Body of pancreas (tissue), 4 donors: ENCODE data around the gene KRT73. TPM values are rescaled to one million over a fixed set of nuclear protein-coding genes. Genes with fewer than 3 reads are reported as not detected.

ENCODE experiments used
- ATAC-seq: fragments of 150-250 bp; one replicate; pipeline ENCODE4 v1.9.1; 2016
- DNase-seq, 4 donors: peaks; one replicate each; pipeline ENCODE4 v3.0.0-alpha.2; 2019
- H3K27ac ChIP-seq, 4 donors: fragments of 200-600 bp; sonication (generic); 1 replicate in 3 of 4; 2 replicates in 1 of 4; pipeline versions ENCODE4 v1.5.1 to v1.6.1; 2016 to 2019; ENCODE audit warnings: mild to moderate bottlenecking in 1 of 4, mixed read lengths in 1 of 4, moderate library complexity in 1 of 4
- H3K27me3 ChIP-seq, 2 donors: fragments of 200-600 bp; sonication (generic); one replicate each; pipeline ENCODE4 v1.6.0; 2016; ENCODE audit warnings: mild to moderate bottlenecking in 1 of 2
- H3K36me3 ChIP-seq, 2 donors: fragments of 200-600 bp; sonication (generic); replicated peaks in 1 of 2; 2 replicates each; pipeline ENCODE4 v1.5.1; 2016; ENCODE audit warnings: low read depth in 2 of 2; ENCODE audit not compliant: insufficient read depth in 1 of 2
- H3K4me1 ChIP-seq: fragments of 200-600 bp; sonication (generic); one replicate; pipeline ENCODE4 v1.6.0; 2016
- H3K4me3 ChIP-seq, 2 donors: fragments of 200-600 bp; sonication (generic); 1 replicate in 1 of 2; 2 replicates in 1 of 2; pipeline ENCODE4 v1.5.1; 2016 to 2019
- H3K9me3 ChIP-seq, 3 donors: fragments of 200-600 bp; sonication (generic); 1 replicate in 2 of 3; 2 replicates in 1 of 3; pipeline ENCODE4 v1.5.1; 2016
- CTCF ChIP-seq, 7 experiments: fragments of 450-650 bp in 4 of 7; fragments of 200-600 bp in 3 of 7; sonication (generic) in 3 of 7; IDR thresholded peaks; one replicate each; pipeline ENCODE4 v1.5.1; 2016 to 2019; ENCODE audit warnings: antibody characterized with exemption in 7 of 7
- POLR2A ChIP-seq, 3 donors: fragments of 450-650 bp; IDR thresholded peaks; one replicate each; pipeline ENCODE4 v1.6.1; 2016; ENCODE audit warnings: antibody characterized with exemption in 3 of 3, mild to moderate bottlenecking in 2 of 3
- WGBS, 2 donors: methylation state at CpG; one replicate each; pipeline ENCODE4 v1.1.5; 2017; 5-methylcytosine and 5-hydroxymethylcytosine counted together
- intact Hi-C: fragments of 100-400 bp; cut with DNase I; formaldehyde crosslinking; loops from one replicate; pipeline ENCODE4 v1.15.1; 2023
- total RNA-seq, 2 donors: library from RNA; depleted of rRNA; stranded (reverse); fragments of >200 nt; gene quantifications; one replicate each; pipeline ENCODE4 v1.1.0, GENCODE V29; 2016

Gene KRT73
- total RNA-seq, 2 donors from 2014 or later: 1.3 TPM; not detected in 1

- Histone ChIP-seq H3K4me3 (no peak overlapping the region), H3K36me3 (no peaks in the 10 kb centered on the region), H3K9me3 (no peaks in the 10 kb centered on the region), H3K27me3 (no peaks in the 10 kb centered on the region), H3K4me1 (no peaks in the 10 kb centered on the region), H3K27ac (no peak overlapping the region)
- DNase-seq (no peak), ATAC-seq (no peak)
- TF ChIP-seq POLR2A (IDR thresholded peaks at IDR 0.05): no peak
- 74 to 85% methylated on average over 8 to 9 of the region's 9 CpGs for WGBS, 2 donors
- intact Hi-C loops: no loop called here
Observed at GRCh38 chr12:52575256-52575655, 43.1 kb downstream of the KRT73 start.

DNA sequence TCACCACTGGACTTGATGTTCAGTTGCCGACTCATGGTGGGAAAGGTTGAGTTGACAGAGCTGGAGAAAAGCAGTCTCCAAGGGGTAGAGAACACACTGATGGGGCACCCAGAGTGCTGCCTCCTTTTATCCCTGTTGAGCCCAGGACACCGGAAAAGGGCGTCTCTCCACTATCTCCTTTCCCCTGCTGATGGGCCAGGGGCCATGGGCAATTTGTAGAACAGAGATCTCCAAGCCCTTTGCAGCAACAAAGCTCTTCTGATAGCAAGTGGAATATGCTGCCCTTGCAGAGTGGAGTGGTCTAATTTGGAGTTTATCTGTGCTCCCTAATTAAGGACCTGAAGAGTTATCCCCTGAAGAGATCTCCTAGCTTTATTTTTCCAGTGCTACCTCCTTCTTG is 44.6 kb downstream of the KRT73 start, which contains the start of gene KRT74:
KRT74 (minus strand) TSS at position 101 of the 400 bp plus-strand sequence; CDS start at position 35, 66 bp downstream.
- TF ChIP-seq CTCF (IDR thresholded peaks at IDR 0.05): no peak
- TF ChIP-seq POLR2A (IDR thresholded peaks at IDR 0.05): no peak
- ATAC-seq: no peak
- Histone ChIP-seq H3K27ac (no peak within 1 kb of the TSS), H3K4me1 (no peaks in the 10 kb centered on the region), H3K36me3 (no peaks in the 10 kb centered on the region), H3K9me3 (no peaks in the 10 kb centered on the region), H3K27me3 (no peaks in the 10 kb centered on the region), H3K4me3 (no peak within 1 kb of the TSS)
- DNase-seq: no peak
- 76 to 86% methylated on average over 3 of the region's 3 CpGs for WGBS, 2 donors
- intact Hi-C loops: no loop called here

GRCh38 chr12:52573306-52573705 is 45.1 kb downstream of the KRT73 start:
- Histone ChIP-seq H3K4me1 (no peaks in the 10 kb centered on the region), H3K27me3 (no peaks in the 10 kb centered on the region), H3K36me3 (no peaks in the 10 kb centered on the region), H3K9me3 (no peaks in the 10 kb centered on the region), H3K4me3 (no peak overlapping the region), H3K27ac (no peak overlapping the region)
- DNase-seq: no peak
- intact Hi-C loops: no loop called here
- no peak for ATAC-seq
- no peak for TF ChIP-seq POLR2A (IDR thresholded peaks at IDR 0.05)
- no peak for TF ChIP-seq CTCF (IDR thresholded peaks at IDR 0.05)
- 91 to 92% methylated on average over 10 to 14 of the region's 15 CpGs for WGBS, 2 donors

DNA sequence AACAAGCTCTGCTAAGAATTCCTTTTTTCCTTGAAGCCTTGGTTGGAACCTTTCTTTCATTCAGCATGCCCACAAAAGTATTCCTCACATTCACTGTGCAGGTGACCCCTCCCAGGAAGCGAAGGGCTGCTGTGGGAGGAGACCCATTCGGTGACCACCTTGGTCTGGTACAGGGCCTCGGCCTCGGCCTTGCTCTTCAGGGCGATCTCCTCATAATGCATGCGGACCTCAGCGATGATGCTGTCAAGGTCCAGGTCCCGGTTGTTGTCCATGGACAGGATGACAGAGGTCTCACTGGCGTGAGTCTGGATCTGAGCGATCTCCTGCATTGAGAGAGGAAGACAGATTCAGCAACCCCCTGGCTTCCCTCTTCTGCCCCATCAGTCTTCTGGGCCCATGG is 47.8 kb downstream of the KRT73 start:
- Histone ChIP-seq H3K9me3 (no peaks in the 10 kb centered on the region), H3K4me3 (no peak overlapping the region), H3K27me3 (no peaks in the 10 kb centered on the region), H3K27ac (no peak overlapping the region), H3K4me1 (no peaks in the 10 kb centered on the region), H3K36me3 (no peaks in the 10 kb centered on the region)
- WGBS, 2 donors: 58 to 87% methylated on average over 5 to 10 of the region's 10 CpGs
- intact Hi-C loops: no loop called here
- DNase-seq: no peak
- no peak for ATAC-seq
- TF ChIP-seq POLR2A (IDR thresholded peaks at IDR 0.05) (no peak), CTCF (IDR thresholded peaks at IDR 0.05) (no peak)

DNA sequence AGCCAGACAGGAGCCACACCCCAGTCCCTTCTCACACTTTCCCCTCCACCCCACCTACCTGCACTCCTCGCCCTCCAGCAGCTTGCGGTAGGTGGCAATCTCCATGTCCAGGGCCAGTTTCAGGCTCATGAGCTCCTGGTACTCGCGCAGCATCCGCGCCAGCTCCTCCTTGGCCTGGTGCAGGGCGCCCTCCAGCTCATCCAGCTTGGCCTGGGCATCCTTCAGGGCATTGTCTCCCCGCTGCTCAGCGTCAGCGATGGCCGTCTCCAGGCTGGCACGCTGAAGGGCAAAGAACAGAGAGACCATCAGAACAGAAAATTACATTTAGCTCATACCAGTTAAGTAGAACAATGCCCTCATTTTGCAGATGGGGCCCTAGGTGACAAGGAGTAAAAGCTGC is 50.2 kb downstream of the KRT73 start:
- Histone ChIP-seq H3K27me3 (no peaks in the 10 kb centered on the region), H3K4me1 (no peaks in the 10 kb centered on the region)
- 86 to 88% methylated on average over 12 of the region's 12 CpGs for WGBS, 2 donors

More for the DNA sequence above, 50.2 kb downstream of the KRT73 start:
- H3K9me3 ChIP-seq: no peaks in the 10 kb centered on the region
- no peaks in the 10 kb centered on the region for H3K36me3 ChIP-seq
- H3K27ac ChIP-seq: no peak overlapping the region
- TF ChIP-seq POLR2A (IDR thresholded peaks at IDR 0.05) (no peak), CTCF (IDR thresholded peaks at IDR 0.05) (no peak)
- no peak for ATAC-seq
- H3K4me3 ChIP-seq: no peak overlapping the region
- intact Hi-C loops: no loop called here
- DNase-seq: no peak
